Breast epithelium (tissue), 4 donors: ENCODE data around the gene TGOLN2. TPM values are rescaled to one million over a fixed set of nuclear protein-coding genes. Genes with fewer than 3 reads are reported as not detected.
"Not testable (repeated sequence)": the region's sequence is repeated elsewhere in the genome, so short reads cannot be mapped to it uniquely, and the experiment has no call there.

Experiments used
- DNase-seq, 2 donors: peaks; one replicate each; pipeline ENCODE4 v3.0.0-alpha.2; 2019; ENCODE audit warnings: low spot score in 2 of 2
- H3K27ac ChIP-seq, 2 donors: fragments of 200-600 bp; sonication (generic) in 1 of 2; one replicate each; pipeline ENCODE4 v1.5.1; 2016 to 2019; ENCODE audit warnings: mild to moderate bottlenecking in 1 of 2
- H3K27me3 ChIP-seq, 2 donors: fragments of 200-600 bp; sonication (generic) in 1 of 2; one replicate each; pipeline versions ENCODE4 v1.5.1 to v1.6.0; 2017 to 2019; ENCODE audit warnings: control low read depth in 1 of 2, mild to moderate bottlenecking in 1 of 2
- H3K36me3 ChIP-seq: fragments of 200-600 bp; one replicate; pipeline ENCODE4 v1.5.1; 2019
- H3K4me1 ChIP-seq, 2 donors: fragments of 200-600 bp; sonication (generic); one replicate each; pipeline ENCODE4 v1.5.1; 2016 to 2019; ENCODE audit warnings: control low read depth in 1 of 2
- H3K4me3 ChIP-seq, 3 donors: fragments of 200-600 bp; sonication (generic); 1 replicate in 2 of 3; 2 replicates in 1 of 3; pipeline ENCODE4 v1.5.1; 2016 to 2019; ENCODE audit warnings: mild to moderate bottlenecking in 3 of 3, moderate library complexity in 2 of 3
- H3K9me3 ChIP-seq, 2 donors: fragments of 200-600 bp; sonication (generic) in 1 of 2; one replicate each; pipeline ENCODE4 v1.5.1; 2016 to 2019; ENCODE audit warnings: control low read depth in 1 of 2
- CTCF ChIP-seq, 3 donors: fragments of 450-650 bp; IDR thresholded peaks; one replicate each; pipeline ENCODE4 v1.5.1; 2016 to 2017; ENCODE audit warnings: antibody characterized with exemption in 3 of 3, mild to moderate bottlenecking in 3 of 3, moderate library complexity in 3 of 3
- POLR2A ChIP-seq: fragments of 450-650 bp; IDR thresholded peaks from one replicate; pipeline ENCODE4 v1.6.1; 2016; ENCODE audit warnings: antibody characterized with exemption, mild to moderate bottlenecking, moderate library complexity
- POLR2AphosphoS5 ChIP-seq, 3 donors: sonication (generic); formaldehyde crosslinking; IDR thresholded peaks; one replicate each; pipeline ENCODE4 v1.6.1; 2017; ENCODE audit warnings: antibody characterized with exemption in 3 of 3
- intact Hi-C: fragments of 100-400 bp; cut with DNase I; formaldehyde crosslinking; loops from one replicate; pipeline ENCODE4 v1.15.1; 2023; ENCODE audit warnings: low total_unique reads
- total RNA-seq, 3 donors: library from RNA; depleted of rRNA; stranded (reverse); fragments of >200 nt; gene quantifications; one replicate each; pipeline ENCODE4 v1.1.0, GENCODE V29; 2016

Gene TGOLN2
- total RNA-seq, 3 donors from 2014 or later: 111 to 161 (median 117) TPM

GRCh38 chr2:85369500-85369899 is 41.7 kb upstream of the TGOLN2 start:
- TF ChIP-seq CTCF (IDR thresholded peaks at IDR 0.05) (no peak), POLR2AphosphoS5 (IDR thresholded peaks at IDR 0.05) (no peak), POLR2A (no peak)
- Histone ChIP-seq H3K27ac (peak overlapping the region in 1 of 2 donors; percentile 77), H3K36me3 (no peaks in the 10 kb centered on the region), H3K9me3 (no peaks in the 10 kb centered on the region), H3K4me1 (no peaks in the 10 kb centered on the region), H3K4me3 (no peak overlapping the region), H3K27me3 (no peaks in the 10 kb centered on the region)
- DNase-seq: peak in 1 of 2 donors; percentile 60
- intact Hi-C loops: no loop called here

- intact Hi-C loops: no loop called here
These were observed 41.1 kb upstream of the TGOLN2 start for GRCh38 chr2:85368921-85369320.

GRCh38 chr2:85367180-85367579 is 39.4 kb upstream of the TGOLN2 start:
- no peak overlapping the region for H3K27ac ChIP-seq
- DNase-seq: no peak
- intact Hi-C loops: no loop called here
- TF ChIP-seq POLR2AphosphoS5 (IDR thresholded peaks at IDR 0.05) (no peak), CTCF (IDR thresholded peaks at IDR 0.05) (no peak), POLR2A (no peak)
- no peaks in the 10 kb centered on the region for H3K4me1 ChIP-seq
- no peaks in the 10 kb centered on the region for H3K36me3 ChIP-seq
- H3K9me3 ChIP-seq: no peaks in the 10 kb centered on the region
- H3K27me3 ChIP-seq: no peaks in the 10 kb centered on the region
- no peak overlapping the region for H3K4me3 ChIP-seq

More at GRCh38 chr2:85368921-85369320, 41.1 kb upstream of the TGOLN2 start:
- Histone ChIP-seq H3K27ac (peak overlapping the region in 1 of 2 donors; percentile 77), H3K27me3 (no peaks in the 10 kb centered on the region), H3K4me3 (no peak overlapping the region), H3K36me3 (no peaks in the 10 kb centered on the region), H3K4me1 (no peaks in the 10 kb centered on the region), H3K9me3 (no peaks in the 10 kb centered on the region)
- DNase-seq: peak in 1 of 2 donors; percentile 15
- TF ChIP-seq POLR2AphosphoS5 (IDR thresholded peaks at IDR 0.05): no peak
- TF ChIP-seq CTCF (IDR thresholded peaks at IDR 0.05): no peak
- no peak for TF ChIP-seq POLR2A

- H3K27me3 ChIP-seq, intact Hi-C loops: not testable (repeated sequence)
These were observed 35.0 kb upstream of the TGOLN2 start for GRCh38 chr2:85362653-85363387.

GRCh38 chr2:85357736-85358135 is 29.9 kb upstream of the TGOLN2 start:
- no peaks in the 10 kb centered on the region for H3K9me3 ChIP-seq
- H3K4me1 ChIP-seq: peaks cover 4 to 7% of the 10 kb centered on the region in 2 donors
- no peak for DNase-seq
- peak overlapping the region in 1 of 2 donors; percentile 13 for H3K27ac ChIP-seq
- H3K36me3 ChIP-seq: no peaks in the 10 kb centered on the region
- no peak overlapping the region for H3K4me3 ChIP-seq
- intact Hi-C loops: no loop called here
- TF ChIP-seq CTCF (IDR thresholded peaks at IDR 0.05): no peak
- no peak for TF ChIP-seq POLR2AphosphoS5 (IDR thresholded peaks at IDR 0.05)
- TF ChIP-seq POLR2A: no peak
- H3K27me3 ChIP-seq: no peaks in the 10 kb centered on the region

More at GRCh38 chr2:85362653-85363387, 35.0 kb upstream of the TGOLN2 start:
- not testable (repeated sequence) for H3K36me3 ChIP-seq, H3K9me3 ChIP-seq, H3K4me1 ChIP-seq, H3K27ac ChIP-seq, H3K4me3 ChIP-seq, DNase-seq
